HG03342 (cell line): ENCODE results near the gene GALNT17.

Experiments
- ATAC-seq: cut with Tn5 transposase; IDR thresholded peaks from one replicate; pipeline ENCODE4 v1.9.1; 2021; ENCODE audit warnings: mild to moderate bottlenecking, moderate library complexity; ENCODE audit not compliant: unreplicated experiment

The GALNT17 gene

DNA sequence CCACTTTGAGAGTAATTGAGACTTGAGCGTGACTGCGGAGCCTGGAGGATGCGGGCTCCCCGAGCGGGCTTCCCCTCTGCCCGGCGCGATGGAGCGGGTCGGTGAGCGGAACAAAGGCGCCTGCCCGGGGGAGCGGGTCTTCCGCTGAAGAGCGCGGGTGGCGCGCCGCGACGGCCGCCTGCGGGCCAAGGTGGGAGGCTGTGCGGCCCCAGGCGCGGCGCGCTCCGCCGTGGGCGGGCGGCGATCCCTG is at the start of gene GALNT17:
Gene GALNT17 (plus strand): TSS at position 18 of the 250 bp plus-strand sequence.
- no peak for ATAC-seq

- no peak for ATAC-seq
Measured at GRCh38 chr7:71095266-71095860, 36.6 kb upstream of the GALNT17 start.

DNA sequence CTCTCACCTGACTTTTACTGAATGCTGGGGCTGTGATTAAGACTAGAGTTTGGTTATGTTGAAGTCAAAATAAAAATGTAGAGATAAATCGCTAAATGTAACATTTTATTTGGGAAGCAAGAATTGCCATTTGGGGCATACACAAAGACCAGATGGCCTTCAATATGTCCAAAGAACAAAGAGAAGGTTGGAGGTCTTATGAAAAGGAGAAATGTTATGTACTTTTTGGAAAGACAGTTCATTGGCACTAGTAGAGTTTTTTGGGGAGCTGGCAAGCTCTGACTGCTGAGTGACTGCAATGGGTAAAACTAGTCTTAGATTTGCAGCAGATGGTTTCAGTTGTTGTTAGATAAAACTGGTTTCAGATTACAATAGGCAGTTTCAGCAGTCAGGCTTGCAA is 35.6 kb upstream of the GALNT17 start:
- no peak for ATAC-seq

DNA sequence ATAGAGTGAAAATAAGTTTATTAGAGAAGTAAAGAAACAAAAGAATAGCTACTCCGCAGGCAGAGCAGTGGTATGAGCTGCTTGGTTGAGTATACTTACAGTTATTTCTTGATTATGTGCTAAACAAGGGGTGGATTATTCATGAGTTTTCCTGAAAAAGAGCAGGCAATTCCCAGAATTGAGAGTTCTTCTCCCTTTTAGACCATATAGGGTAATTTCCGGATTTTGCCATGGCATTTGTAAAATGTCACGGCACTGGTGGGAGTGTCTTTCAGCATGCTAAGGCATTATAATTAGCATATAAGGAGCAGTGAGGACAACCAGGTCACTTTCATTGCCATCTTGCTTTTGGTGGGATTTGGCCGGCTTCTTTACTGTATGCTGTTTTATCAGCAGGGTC is 25.7 kb upstream of the GALNT17 start:
- no peak for ATAC-seq

DNA sequence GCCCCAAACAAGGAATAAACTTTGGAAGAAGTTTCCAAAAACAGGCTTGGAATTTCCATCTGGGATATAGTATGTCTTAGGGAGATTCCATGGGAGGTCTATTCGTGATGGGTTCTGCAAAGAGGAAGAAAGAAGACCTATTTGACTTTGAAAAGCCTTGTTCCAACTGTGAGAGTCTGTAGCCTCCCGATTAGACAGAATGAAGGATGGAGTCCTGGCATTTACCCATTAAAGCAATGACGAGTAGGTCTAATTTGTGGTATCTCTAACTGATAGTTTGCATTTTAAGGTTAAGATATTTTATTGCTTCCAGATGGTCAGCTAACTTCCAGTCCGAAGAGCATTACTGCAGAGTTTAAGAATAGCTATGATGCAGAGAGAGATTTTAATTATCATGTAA is 19.5 kb upstream of the GALNT17 start:
- no peak for ATAC-seq

GRCh38 chr7:71120096-71120495 is 11.8 kb upstream of the GALNT17 start:
- ATAC-seq = no peak

DNA sequence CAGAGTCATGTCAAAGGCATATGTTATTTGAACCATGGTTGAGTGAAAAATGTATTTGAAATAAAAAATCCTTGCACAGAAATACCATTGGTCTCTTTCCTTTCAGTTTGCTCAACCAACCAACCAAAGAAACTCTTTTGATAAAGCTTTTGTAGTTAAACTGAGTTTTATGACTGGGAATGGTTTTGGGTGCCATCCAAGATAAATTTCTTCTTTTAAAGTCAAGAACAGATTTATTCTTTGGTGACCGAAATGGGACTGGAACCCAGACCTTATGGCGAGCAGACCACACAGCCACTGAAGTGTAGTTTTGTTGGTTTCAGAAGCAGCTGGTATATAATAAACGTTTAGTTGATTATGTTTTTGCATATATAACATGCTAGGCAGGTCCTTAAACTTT is 2.8 kb upstream of the GALNT17 start:
- ATAC-seq = no peak

GRCh38 chr7:71130031-71130679 is 1.8 kb upstream of the GALNT17 start:
- no peak for ATAC-seq

- ATAC-seq = no peak
Measured at GRCh38 chr7:71131256-71132126, 453 bp upstream of the GALNT17 start.

DNA sequence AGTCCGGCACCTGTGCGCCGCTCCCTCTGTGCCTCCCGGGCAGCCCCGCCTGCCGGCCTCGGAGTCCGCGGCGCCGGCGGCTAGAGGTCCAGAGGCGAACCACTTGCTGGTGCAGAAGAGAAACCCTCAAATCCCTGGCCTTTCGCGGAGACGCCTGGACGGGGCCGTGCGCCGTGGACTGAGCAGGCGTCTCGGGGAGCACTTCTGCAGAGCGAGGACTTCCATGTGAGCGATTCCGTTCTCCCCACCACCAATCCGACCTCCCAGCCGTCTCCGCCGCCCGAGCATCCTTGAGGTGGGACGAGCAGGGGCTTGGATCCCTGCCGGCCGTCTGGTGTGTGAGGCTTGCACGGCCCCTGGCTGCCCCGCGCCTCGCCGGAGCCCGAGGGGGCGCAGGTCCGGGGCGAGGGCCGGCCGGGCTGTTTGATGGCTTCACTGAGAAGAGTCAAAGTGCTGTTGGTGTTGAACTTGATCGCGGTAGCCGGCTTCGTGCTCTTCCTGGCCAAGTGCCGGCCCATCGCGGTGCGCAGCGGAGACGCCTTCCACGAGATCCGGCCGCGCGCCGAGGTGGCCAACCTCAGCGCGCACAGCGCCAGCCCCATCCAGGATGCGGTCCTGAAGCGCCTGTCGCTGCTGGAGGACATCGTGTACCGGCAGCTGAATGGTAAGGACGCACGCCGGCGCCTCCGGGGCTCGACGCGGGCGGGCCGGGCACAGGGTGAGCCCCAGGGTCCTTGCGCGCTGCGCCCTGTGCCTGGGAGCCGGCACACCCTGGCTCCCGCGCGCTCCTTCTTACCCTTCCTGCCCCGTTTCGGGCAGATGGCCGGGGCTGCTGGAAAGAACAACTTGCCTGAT is 660 bp downstream of the GALNT17 start:
- ATAC-seq = no peak

- ATAC-seq = no peak
Measured at GRCh38 chr7:71133232-71133622, 1.3 kb downstream of the GALNT17 start.

GRCh38 chr7:71133856-71134255 is 1.9 kb downstream of the GALNT17 start:
- no peak for ATAC-seq

GRCh38 chr7:71135116-71135515 is 3.2 kb downstream of the GALNT17 start:
- no peak for ATAC-seq

GRCh38 chr7:71135663-71136062 is 3.7 kb downstream of the GALNT17 start:
- ATAC-seq = no peak

DNA sequence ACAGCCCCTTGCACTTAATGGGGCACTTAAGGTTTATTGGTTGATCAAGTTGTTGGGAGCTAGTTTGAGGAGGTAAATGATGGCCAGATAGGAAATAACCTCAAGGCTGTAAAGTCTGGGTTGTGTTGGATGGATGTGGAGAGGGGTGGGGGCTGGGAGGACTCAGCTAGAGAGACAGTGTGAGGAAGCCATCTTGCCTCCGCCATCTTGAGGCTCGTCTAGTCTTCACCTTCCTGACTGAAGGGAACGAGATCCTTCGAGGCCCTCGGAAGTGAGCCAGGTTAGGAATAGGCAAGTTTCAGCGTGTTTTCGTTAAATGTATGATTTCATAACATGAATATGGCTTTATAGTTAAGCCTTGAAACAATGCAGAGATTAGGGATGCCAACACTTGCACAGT is 5.5 kb downstream of the GALNT17 start:
- no peak for ATAC-seq

GRCh38 chr7:71140264-71140663 is 8.3 kb downstream of the GALNT17 start:
- ATAC-seq = no peak

DNA sequence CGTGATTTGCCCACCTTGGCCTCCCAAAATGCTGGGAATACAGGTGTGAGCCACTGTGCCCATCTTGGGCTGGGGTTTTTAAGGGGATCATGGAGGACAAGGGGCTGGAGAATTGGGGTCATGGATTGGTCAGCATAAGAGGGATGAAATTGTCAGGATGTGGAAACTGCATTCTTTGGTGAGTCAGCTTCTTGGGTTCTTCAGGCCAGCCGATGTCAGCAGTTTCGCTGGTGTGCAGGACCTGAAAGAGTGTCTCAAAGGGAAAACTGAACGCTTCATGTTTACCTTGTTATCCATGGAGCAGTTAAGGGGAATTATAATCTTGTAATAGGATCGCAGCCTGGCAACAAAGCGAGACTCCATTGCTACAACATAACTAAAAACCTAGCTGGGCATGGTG is 13.0 kb downstream of the GALNT17 start:
- no peak for ATAC-seq

GRCh38 chr7:71145906-71146901 is 14.3 kb downstream of the GALNT17 start:
- ATAC-seq = no peak

GRCh38 chr7:71148098-71148497 is 16.2 kb downstream of the GALNT17 start:
- ATAC-seq = no peak

DNA sequence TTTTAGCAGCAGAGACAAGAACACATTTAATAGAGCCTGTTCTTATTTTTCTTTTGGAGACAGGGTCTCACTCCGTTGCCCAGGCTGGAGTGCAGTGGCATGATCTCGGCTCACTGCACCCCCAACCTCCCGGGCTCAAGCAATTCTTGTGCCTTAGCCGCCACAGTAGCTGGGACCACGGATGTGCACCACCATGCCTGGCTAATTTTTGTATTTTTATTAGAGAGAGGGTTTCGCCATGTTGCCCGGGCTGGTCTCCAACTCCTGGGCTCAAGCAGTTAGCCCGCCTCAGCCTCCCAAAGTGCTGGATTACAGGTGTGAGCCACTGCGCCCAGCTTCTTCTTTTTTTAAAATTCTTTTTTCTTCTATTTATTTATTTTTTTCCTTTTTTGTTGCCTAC is 23.3 kb downstream of the GALNT17 start:
- no peak for ATAC-seq
